Vagina (tissue), 2 donors: ENCODE data around the gene FHIT. TPM values are rescaled to one million over a fixed set of nuclear protein-coding genes. Genes with fewer than 3 reads are reported as not detected.
"Not testable (repeated sequence)": the region's sequence is repeated elsewhere in the genome, so short reads cannot be mapped to it uniquely, and the experiment has no call there.

Experiments used
- DNase-seq, 2 donors: peaks; one replicate each; pipeline ENCODE4 v3.0.0-alpha.2; 2017; ENCODE audit errors: extremely low spot score in 2 of 2
- H3K27ac ChIP-seq: fragments of 200-600 bp; sonication (generic); one replicate; pipeline ENCODE4 v1.5.1; 2019
- H3K27me3 ChIP-seq: fragments of 200-600 bp; sonication (generic); one replicate; pipeline ENCODE4 v1.5.1; 2019
- H3K36me3 ChIP-seq, 2 donors: fragments of 200-600 bp; sonication (generic); one replicate each; pipeline ENCODE4 v1.5.1; 2017 to 2019
- H3K4me1 ChIP-seq: fragments of 200-600 bp; sonication (generic); one replicate; pipeline ENCODE4 v1.5.1; 2019
- H3K4me3 ChIP-seq, 2 donors: fragments of 200-600 bp; sonication (generic); 1 replicate in 1 of 2; 2 replicates in 1 of 2; pipeline ENCODE4 v1.5.1; 2016 to 2019
- H3K9me3 ChIP-seq: fragments of 200-600 bp; sonication (generic); one replicate; pipeline ENCODE4 v1.5.1; 2019
- POLR2A ChIP-seq, 2 donors: fragments of 450-650 bp; IDR thresholded peaks; one replicate each; pipeline ENCODE4 v1.6.1; 2017; ENCODE audit warnings: antibody characterized with exemption in 2 of 2, mild to moderate bottlenecking in 2 of 2, moderate library complexity in 2 of 2
- POLR2AphosphoS5 ChIP-seq, 2 donors: sonication (generic); formaldehyde crosslinking; IDR thresholded peaks; one replicate each; pipeline ENCODE4 v1.9.0; 2017; ENCODE audit warnings: antibody characterized with exemption in 2 of 2, mild to moderate bottlenecking in 2 of 2, low read depth in 1 of 2; ENCODE audit not compliant: insufficient read depth in 1 of 2
- intact Hi-C: fragments of 100-400 bp; cut with DNase I; formaldehyde crosslinking; loops from one replicate; pipeline ENCODE4 v1.15.1; 2023
- total RNA-seq: library from RNA; depleted of rRNA; stranded (reverse); fragments of >200 nt; gene quantifications from one replicate; pipeline ENCODE4 v1.2.3, GENCODE V29; 2016
- TF ChIP-seq, protein P1 (sequence below), 3 experiments: fragments of 450-650 bp in 2 of 3; fragments of 200-600 bp in 1 of 3; sonication (generic) in 1 of 3; IDR thresholded peaks; one replicate each; pipeline ENCODE4 v1.5.1; 2017 to 2019; ENCODE audit warnings: antibody characterized with exemption in 3 of 3, mild to moderate bottlenecking in 2 of 3, moderate library complexity in 2 of 3

FHIT gene
- total RNA-seq, 1 donor from 2014 or later, result 7.9 TPM

DNA sequence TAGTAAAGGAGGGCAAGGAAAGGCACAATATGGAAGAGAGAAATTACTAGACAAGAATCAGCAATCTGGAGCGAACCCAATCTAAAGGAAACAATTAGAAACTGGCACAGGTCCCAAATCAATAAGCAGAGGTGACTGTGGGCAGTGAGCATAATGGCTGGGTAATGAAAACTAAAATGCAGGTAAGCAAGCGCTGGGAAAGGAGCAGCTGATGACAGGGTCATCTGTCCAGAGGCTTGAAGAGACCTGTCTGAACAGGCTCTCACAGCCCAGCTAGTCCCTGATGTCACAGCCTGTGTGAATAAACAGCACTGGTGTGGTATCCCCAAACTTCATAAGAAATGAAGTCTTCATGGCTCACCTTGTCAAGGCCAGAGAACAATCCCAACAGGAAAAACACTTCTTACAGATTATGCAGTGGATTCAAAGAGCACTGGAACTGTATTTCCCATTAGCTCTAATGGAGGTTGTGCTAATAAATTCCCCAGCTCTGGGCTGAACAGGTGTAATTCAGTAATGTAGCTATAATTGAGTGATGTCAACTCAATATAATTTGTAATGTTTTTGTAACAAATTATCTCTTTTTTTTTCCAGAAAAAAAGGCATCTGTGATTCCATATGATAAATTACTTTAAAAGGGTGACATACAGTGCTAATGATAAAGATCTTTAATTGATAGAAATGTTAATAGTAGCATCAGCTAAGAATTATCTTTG is 197.3 kb downstream of the FHIT start:
- TF ChIP-seq POLR2A (IDR thresholded peaks at IDR 0.05) (no peak), POLR2AphosphoS5 (IDR thresholded peaks at IDR 0.05; ENCODE audit: insufficient read depth in 1 of 2, low read depth in 1 of 2) (no peak)
- TF ChIP-seq, protein P1, sequence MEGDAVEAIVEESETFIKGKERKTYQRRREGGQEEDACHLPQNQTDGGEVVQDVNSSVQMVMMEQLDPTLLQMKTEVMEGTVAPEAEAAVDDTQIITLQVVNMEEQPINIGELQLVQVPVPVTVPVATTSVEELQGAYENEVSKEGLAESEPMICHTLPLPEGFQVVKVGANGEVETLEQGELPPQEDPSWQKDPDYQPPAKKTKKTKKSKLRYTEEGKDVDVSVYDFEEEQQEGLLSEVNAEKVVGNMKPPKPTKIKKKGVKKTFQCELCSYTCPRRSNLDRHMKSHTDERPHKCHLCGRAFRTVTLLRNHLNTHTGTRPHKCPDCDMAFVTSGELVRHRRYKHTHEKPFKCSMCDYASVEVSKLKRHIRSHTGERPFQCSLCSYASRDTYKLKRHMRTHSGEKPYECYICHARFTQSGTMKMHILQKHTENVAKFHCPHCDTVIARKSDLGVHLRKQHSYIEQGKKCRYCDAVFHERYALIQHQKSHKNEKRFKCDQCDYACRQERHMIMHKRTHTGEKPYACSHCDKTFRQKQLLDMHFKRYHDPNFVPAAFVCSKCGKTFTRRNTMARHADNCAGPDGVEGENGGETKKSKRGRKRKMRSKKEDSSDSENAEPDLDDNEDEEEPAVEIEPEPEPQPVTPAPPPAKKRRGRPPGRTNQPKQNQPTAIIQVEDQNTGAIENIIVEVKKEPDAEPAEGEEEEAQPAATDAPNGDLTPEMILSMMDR (IDR thresholded peaks at IDR 0.05), result no peak

GRCh38 chr3:61052851-61053250 is 198.4 kb downstream of the FHIT start:
- TF ChIP-seq, protein P1 (IDR thresholded peaks at IDR 0.05), result no peak
- no peak for TF ChIP-seq POLR2A (IDR thresholded peaks at IDR 0.05)
- no peak for TF ChIP-seq POLR2AphosphoS5 (IDR thresholded peaks at IDR 0.05; ENCODE audit: insufficient read depth in 1 of 2, low read depth in 1 of 2)
- intact Hi-C loops, result no loop called here

More for the DNA sequence above, 197.3 kb downstream of the FHIT start:
- no peak for DNase-seq
- no peak overlapping the region for H3K27ac ChIP-seq
- H3K27me3 ChIP-seq, result no peaks in the 10 kb centered on the region
- H3K4me3 ChIP-seq, result no peak overlapping the region
- H3K9me3 ChIP-seq, result no peaks in the 10 kb centered on the region
- no peaks in the 10 kb centered on the region for H3K4me1 ChIP-seq
- intact Hi-C loops, result no loop called here
- no peaks in the 10 kb centered on the region for H3K36me3 ChIP-seq

DNA sequence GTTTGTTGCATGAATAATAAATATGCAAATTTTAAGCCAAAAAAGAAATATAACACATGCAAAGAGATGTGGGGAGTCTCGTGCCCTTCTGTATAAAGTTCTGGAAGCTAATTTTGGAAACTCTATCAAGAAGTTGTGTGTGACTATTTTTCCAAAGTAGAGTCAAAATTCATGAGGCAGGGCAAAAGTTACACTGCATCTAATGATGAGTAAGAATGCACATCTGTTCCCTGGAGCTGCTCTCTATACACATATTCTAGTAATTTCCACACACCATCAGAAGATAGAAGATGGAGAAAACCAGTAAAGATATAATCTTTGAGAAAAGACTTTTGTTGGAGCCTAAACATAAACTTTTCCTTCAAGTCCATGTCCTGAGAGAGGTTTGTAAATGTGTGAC is 199.6 kb downstream of the FHIT start:
- H3K36me3 ChIP-seq, result no peaks in the 10 kb centered on the region
- H3K4me1 ChIP-seq, result no peaks in the 10 kb centered on the region
- no peak overlapping the region for H3K4me3 ChIP-seq
- H3K9me3 ChIP-seq, result no peaks in the 10 kb centered on the region
- H3K27ac ChIP-seq, result no peak overlapping the region
- intact Hi-C loops, result no loop called here
- no peak for TF ChIP-seq POLR2A (IDR thresholded peaks at IDR 0.05)
- H3K27me3 ChIP-seq, result no peaks in the 10 kb centered on the region
- DNase-seq, result no peak

More at GRCh38 chr3:61052851-61053250, 198.4 kb downstream of the FHIT start:
- no peaks in the 10 kb centered on the region for H3K9me3 ChIP-seq
- no peaks in the 10 kb centered on the region for H3K36me3 ChIP-seq
- H3K27ac ChIP-seq, result no peak overlapping the region
- no peaks in the 10 kb centered on the region for H3K27me3 ChIP-seq
- H3K4me3 ChIP-seq, result no peak overlapping the region
- no peaks in the 10 kb centered on the region for H3K4me1 ChIP-seq
- DNase-seq, result no peak

DNA sequence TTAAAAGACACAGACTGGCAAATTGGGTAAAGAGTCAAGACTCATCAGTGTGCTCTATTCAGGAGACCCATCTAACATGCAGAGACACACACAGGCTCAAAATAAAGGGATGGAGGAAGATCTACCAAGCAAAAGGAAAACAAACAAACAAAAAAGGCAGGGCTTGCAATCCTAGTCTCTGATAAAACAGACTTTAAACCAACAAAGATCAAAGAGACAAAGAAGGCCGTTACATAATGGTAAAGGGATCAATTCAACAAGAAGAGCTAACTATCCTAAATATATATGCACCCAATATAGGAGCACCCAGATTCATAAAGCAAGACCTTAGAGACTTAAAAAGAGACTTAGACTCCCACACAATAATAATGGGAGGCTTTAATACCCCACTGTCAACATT is 206.1 kb downstream of the FHIT start:
- H3K9me3 ChIP-seq, H3K27ac ChIP-seq, intact Hi-C loops, H3K36me3 ChIP-seq, H3K4me3 ChIP-seq, H3K4me1 ChIP-seq, DNase-seq, H3K27me3 ChIP-seq: not testable (repeated sequence)

- no peak for TF ChIP-seq POLR2AphosphoS5 (IDR thresholded peaks at IDR 0.05; ENCODE audit: insufficient read depth in 1 of 2, low read depth in 1 of 2)
- TF ChIP-seq, protein P1 (IDR thresholded peaks at IDR 0.05), result no peak
- no peak for TF ChIP-seq POLR2A (IDR thresholded peaks at IDR 0.05)
- DNase-seq, result no peak
- intact Hi-C loops, result no loop called here
- Histone ChIP-seq H3K27ac (no peak overlapping the region), H3K4me1 (no peaks in the 10 kb centered on the region), H3K27me3 (no peaks in the 10 kb centered on the region), H3K36me3 (no peaks in the 10 kb centered on the region), H3K9me3 (no peaks in the 10 kb centered on the region), H3K4me3 (no peak overlapping the region)
Measured at GRCh38 chr3:61043156-61043555, 208.1 kb downstream of the FHIT start.

DNA sequence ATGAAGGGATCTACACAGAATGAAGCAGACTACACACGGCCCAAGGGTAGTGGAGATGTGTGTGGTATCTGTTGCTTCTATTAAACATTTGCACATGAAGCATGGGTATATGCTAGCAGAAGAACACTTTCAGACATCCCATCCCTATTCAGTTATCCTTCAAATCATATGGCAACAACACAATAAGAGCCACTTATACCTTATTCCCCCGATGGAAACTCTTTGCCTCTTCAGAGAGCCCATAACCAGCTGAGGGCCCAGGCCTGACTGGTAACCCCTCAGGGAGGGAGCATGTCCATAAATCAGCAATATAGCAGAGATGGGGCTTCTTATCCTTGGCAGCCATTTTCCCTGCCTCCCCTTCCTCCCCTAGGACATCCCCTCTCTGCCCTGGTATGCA is 210.6 kb downstream of the FHIT start:
- TF ChIP-seq, protein P1 (IDR thresholded peaks at IDR 0.05), result no peak
- TF ChIP-seq POLR2A (IDR thresholded peaks at IDR 0.05) (no peak), POLR2AphosphoS5 (IDR thresholded peaks at IDR 0.05; ENCODE audit: insufficient read depth in 1 of 2, low read depth in 1 of 2) (no peak)
- intact Hi-C loops, result no loop called here
- Histone ChIP-seq H3K27me3 (no peaks in the 10 kb centered on the region), H3K4me1 (no peaks in the 10 kb centered on the region), H3K4me3 (no peak overlapping the region), H3K36me3 (no peaks in the 10 kb centered on the region), H3K27ac (no peak overlapping the region), H3K9me3 (no peaks in the 10 kb centered on the region)
- DNase-seq, result no peak
